ENCODE results near the gene MAP1B. TPM values are rescaled to one million over a fixed set of nuclear protein-coding genes. Genes with fewer than 3 reads are reported as not detected.

The MAP1B gene
- total RNA-seq, 2 donors from 2014 or later: 87.9 to 93.3 TPM

DNA sequence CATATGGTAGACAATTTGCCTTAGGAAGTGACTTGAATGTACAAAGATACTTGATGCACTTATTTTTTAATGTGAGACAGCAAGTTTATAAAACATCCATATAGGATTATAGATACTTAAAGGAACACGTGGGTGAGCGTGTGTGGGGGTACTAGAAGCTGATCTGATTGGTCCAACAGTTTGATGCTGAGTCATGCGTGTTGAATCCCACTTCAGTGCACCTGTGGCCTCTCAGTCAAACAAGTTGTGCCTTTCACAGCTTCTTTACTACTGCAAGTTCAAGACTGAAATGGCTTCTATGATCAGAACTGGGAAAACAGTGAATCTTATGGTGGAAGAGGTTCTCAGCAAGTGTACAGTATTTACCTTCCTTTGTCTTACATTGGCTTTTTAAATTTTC, 98.9 kb downstream of the MAP1B start:
- no peaks in the 10 kb centered on the region for H3K9me3 ChIP-seq (ENCODE audit: control insufficient read depth, low read length)
- H3K4me3 Mint-ChIP-seq: no peak overlapping the region
- no peak overlapping the region for H3K27ac ChIP-seq (ENCODE audit: low read depth, low read length)
- no peak for DNase-seq
- H3K36me3 ChIP-seq (ENCODE audit: control insufficient read depth, insufficient read depth, low read length): peaks cover 84% of the 10 kb centered on the region
- H3K4me3 ChIP-seq (ENCODE audit: low read length): no peak overlapping the region
- H3K4me1 Mint-ChIP-seq: no peaks in the 10 kb centered on the region
- H3K27me3 ChIP-seq (ENCODE audit: control insufficient read depth, insufficient read depth, low read length, poor library complexity, severe bottlenecking): no peaks in the 10 kb centered on the region
- H3K4me1 ChIP-seq (ENCODE audit: control insufficient read depth, insufficient read depth, low read length): no peaks in the 10 kb centered on the region
- 99 to 100% methylated on average over 3 of the region's 3 CpGs for WGBS, 2 experiments (ENCODE audit: insufficient coverage in 1 of 2, insufficient read length in 1 of 2)
- peaks cover 62% of the 10 kb centered on the region for H3K36me3 Mint-ChIP-seq (ENCODE audit: low read depth)
- H3K9me3 Mint-ChIP-seq: no peaks in the 10 kb centered on the region
- TF ChIP-seq CTCF (conservative IDR thresholded peaks at IDR 0.05): no peak
- H3K27ac Mint-ChIP-seq: no peak overlapping the region
- no peaks in the 10 kb centered on the region for H3K27me3 Mint-ChIP-seq (ENCODE audit: insufficient read depth)
- H3K9ac ChIP-seq (ENCODE audit: extremely low read depth, low read length, poor library complexity, severe bottlenecking): no peak overlapping the region

DNA sequence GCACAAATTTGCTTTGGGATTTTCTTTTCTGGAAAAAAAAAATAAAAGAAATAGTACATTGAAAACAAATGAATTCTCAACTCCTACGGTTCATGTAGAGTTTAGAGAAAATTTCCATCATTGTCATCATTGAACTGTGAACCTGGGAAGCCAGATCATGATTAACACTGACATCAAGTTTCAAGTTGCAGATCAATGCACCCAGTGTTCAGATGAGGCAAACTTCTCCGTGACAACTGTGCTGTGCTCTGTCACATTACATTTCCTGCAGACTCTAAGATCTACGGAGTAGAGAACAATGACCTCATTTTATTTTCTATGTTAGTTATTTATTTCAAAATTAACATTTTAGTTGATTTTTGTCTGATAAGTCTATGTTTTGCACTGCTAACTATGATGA, 99.7 kb downstream of the MAP1B start:
- no peaks in the 10 kb centered on the region for H3K27me3 Mint-ChIP-seq (ENCODE audit: insufficient read depth)
- Histone ChIP-seq H3K4me3 (ENCODE audit: low read length) (no peak overlapping the region), H3K27me3 (ENCODE audit: control insufficient read depth, insufficient read depth, low read length, poor library complexity, severe bottlenecking) (no peaks in the 10 kb centered on the region), H3K9ac (ENCODE audit: extremely low read depth, low read length, poor library complexity, severe bottlenecking) (no peak overlapping the region), H3K36me3 (ENCODE audit: control insufficient read depth, insufficient read depth, low read length) (peaks cover 76% of the 10 kb centered on the region), H3K9me3 (ENCODE audit: control insufficient read depth, low read length) (no peaks in the 10 kb centered on the region), H3K4me1 (ENCODE audit: control insufficient read depth, insufficient read depth, low read length) (no peaks in the 10 kb centered on the region), H3K27ac (ENCODE audit: low read depth, low read length) (no peak overlapping the region)
- H3K27ac Mint-ChIP-seq: no peak overlapping the region
- no peak overlapping the region for H3K4me3 Mint-ChIP-seq
- no peak for DNase-seq
- no peaks in the 10 kb centered on the region for H3K9me3 Mint-ChIP-seq
- H3K36me3 Mint-ChIP-seq (ENCODE audit: low read depth): peaks cover 56% of the 10 kb centered on the region
- no peak for TF ChIP-seq CTCF (conservative IDR thresholded peaks at IDR 0.05)
- H3K4me1 Mint-ChIP-seq: no peaks in the 10 kb centered on the region
- WGBS, 2 experiments (ENCODE audit: insufficient coverage in 1 of 2, insufficient read length in 1 of 2): 90 to 95% methylated on average over 2 to 3 of the region's 3 CpGs

GRCh38 chr5:72208324-72208926, 101.2 kb downstream of the MAP1B start:
- Histone ChIP-seq H3K9me3 (ENCODE audit: control insufficient read depth, low read length) (no peaks in the 10 kb centered on the region), H3K36me3 (ENCODE audit: control insufficient read depth, insufficient read depth, low read length) (peaks cover 62% of the 10 kb centered on the region), H3K9ac (ENCODE audit: extremely low read depth, low read length, poor library complexity, severe bottlenecking) (no peak overlapping the region), H3K4me3 (ENCODE audit: low read length) (no peak overlapping the region), H3K4me1 (ENCODE audit: control insufficient read depth, insufficient read depth, low read length) (no peaks in the 10 kb centered on the region), H3K27me3 (ENCODE audit: control insufficient read depth, insufficient read depth, low read length, poor library complexity, severe bottlenecking) (no peaks in the 10 kb centered on the region), H3K27ac (ENCODE audit: low read depth, low read length) (peak overlapping the region; percentile 0)
- Mint-ChIP-seq H3K36me3 (ENCODE audit: low read depth) (peaks cover 46% of the 10 kb centered on the region), H3K4me3 (no peak overlapping the region), H3K9me3 (no peaks in the 10 kb centered on the region), H3K27ac (no peak overlapping the region), H3K27me3 (ENCODE audit: insufficient read depth) (no peaks in the 10 kb centered on the region), H3K4me1 (no peaks in the 10 kb centered on the region)
- TF ChIP-seq CTCF (conservative IDR thresholded peaks at IDR 0.05): no peak
- DNase-seq: no peak
- 88 to 100% methylated on average over 1 to 2 of the region's 3 CpGs for WGBS, 2 experiments (ENCODE audit: insufficient coverage in 1 of 2, insufficient read length in 1 of 2)
